Coronary artery (tissue), 2 donors: ENCODE results near the gene MAGI1.

Experiments
- DNase-seq: peaks from one replicate; pipeline ENCODE4 v3.0.0-alpha.2; 2017; ENCODE audit warnings: low spot score
- H3K27ac ChIP-seq, 2 donors: fragments of 200-600 bp; sonication (generic); one replicate each; pipeline ENCODE4 v1.5.1; 2016 to 2019
- H3K4me3 ChIP-seq: fragments of 200-600 bp; sonication (generic); 2 replicates; pipeline ENCODE4 v1.5.1; 2016; ENCODE audit warnings: mild to moderate bottlenecking, moderate library complexity
- CTCF ChIP-seq: fragments of 200-600 bp; sonication (generic); IDR thresholded peaks from one replicate; pipeline ENCODE4 v1.5.1; 2019; ENCODE audit warnings: antibody characterized with exemption

Gene MAGI1

DNA sequence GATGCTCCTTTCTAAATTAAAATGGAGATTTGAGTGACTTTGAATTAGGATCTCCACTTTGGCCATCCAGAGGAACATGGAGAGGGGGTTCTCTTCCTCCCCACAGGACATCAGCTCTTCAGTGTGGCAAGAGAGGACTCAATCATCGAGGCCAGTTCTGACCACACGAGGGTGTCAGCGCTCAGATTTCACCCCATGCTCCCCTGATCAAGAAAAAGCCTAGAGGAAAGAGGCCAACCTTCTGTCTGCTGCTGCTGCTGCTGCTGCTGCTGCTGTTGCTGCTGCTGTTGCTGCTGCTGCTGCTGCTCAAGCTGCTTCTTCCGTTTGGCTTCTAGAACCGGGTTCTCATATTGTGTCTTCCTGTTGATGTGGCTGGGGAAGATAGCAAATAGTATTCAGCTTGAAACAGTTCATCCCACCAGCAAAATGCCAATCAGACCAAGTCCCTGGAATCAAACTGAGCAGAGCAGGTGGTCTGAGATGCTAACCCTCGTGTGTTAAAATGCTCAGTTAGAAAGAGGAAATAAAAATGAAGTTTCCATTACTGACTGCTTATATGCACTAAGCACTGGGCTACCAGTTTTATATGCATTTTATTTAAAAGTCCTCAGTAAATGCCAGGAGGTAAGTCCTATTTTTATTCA lies 599.0 kb downstream of the MAGI1 start:
- Histone ChIP-seq H3K27ac (no peak overlapping the region), H3K4me3 (no peak overlapping the region)
- no peak for DNase-seq
- peak; percentile 20 for TF ChIP-seq CTCF

DNA sequence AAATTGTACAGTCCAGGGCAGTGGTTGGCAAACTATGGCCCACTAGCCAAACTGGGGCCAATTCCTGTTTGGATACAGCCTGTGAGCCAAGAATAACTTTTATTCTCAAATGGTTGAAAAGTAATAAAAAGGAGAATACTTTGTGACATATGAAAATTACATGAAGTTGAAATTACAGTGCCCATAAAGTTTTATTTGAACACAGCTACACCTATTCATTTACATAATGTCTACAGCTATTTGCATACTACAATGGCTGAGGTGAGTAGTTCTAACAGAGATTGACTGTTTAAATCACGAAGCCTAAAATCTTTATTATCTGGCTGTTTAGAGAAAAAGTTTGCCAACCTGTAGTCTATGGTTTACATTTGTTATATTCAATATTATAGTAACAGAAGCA lies 600.1 kb downstream of the MAGI1 start:
- no peak for DNase-seq
- H3K4me3 ChIP-seq, result no peak overlapping the region
- H3K27ac ChIP-seq, result no peak overlapping the region
- TF ChIP-seq CTCF, result no peak

- H3K4me3 ChIP-seq, result no peak overlapping the region
These were observed 600.6 kb downstream of the MAGI1 start for GRCh38 chr3:65438096-65438495.

DNA sequence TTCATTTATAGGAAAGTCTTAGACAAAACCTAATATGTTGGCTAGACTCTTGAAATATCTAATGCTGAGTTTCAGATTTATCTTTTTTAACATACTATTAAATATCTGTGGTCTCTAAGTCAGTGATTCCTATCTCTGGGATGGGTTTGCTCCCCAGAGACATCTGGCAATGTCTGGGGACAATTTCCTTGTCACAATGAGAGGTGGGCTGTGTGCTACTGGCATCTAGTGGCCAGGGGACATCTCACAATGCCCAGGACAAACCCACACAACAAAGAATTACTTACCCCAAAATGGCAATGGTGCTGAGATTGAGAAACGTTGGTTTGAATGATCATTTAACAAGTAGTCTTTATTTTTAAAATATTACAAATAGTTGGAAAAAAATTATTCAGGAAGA lies 602.1 kb downstream of the MAGI1 start:
- Histone ChIP-seq H3K4me3 (no peak overlapping the region), H3K27ac (no peak overlapping the region)
- no peak for TF ChIP-seq CTCF
- DNase-seq, result no peak

More at GRCh38 chr3:65438096-65438495, 600.6 kb downstream of the MAGI1 start:
- TF ChIP-seq CTCF, result no peak
- H3K27ac ChIP-seq, result no peak overlapping the region
- DNase-seq, result no peak

DNA sequence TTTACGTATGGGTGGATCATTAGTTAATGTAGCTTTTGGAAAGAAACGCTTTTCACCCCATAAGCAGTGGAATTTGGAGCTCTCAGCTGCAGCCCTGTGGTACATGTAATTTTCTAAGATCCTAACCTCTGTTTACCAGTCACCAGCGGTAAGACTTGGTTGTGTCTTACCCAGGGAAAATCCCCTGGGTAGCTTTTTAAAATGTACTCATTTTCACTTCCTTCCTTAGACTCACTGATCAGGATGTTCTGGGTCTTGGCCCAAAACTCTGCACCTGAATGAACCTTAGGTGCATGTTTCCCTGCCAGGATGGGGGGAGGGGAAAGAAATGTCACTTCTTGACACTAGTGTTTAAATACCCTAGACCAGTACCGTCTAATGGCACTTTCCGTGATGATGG lies 605.2 kb downstream of the MAGI1 start:
- DNase-seq, result no peak
- no peak overlapping the region for H3K4me3 ChIP-seq
- H3K27ac ChIP-seq, result no peak overlapping the region
- no peak for TF ChIP-seq CTCF

DNA sequence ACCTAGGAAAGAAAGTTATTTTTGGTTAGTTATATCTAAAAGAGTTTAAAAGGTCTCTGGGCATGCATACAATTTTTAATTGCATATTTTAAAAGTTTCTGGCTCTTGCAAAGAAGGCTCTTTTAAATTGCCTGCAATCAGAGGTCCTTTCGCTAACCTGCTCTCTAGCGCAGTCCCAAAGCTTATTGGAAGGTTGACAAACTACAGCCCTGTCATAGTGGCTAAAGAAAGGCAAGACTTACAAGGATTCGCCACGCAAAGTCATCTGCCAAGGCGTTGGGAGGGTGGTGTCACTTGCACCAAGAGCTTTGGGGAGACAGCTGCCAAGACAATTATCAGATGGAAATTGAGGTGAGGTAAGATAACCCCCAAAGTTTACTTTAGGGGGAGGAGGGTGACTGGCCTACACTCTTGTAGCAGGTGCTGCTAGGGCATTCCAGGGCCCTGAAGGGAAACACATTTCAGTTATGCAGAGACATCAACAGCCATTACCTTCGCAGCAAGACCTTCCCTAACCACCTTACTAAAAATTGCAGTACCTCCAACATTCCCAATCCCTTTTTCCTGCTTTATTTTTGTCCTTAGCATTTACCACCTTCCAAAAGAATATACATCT lies 606.2 kb downstream of the MAGI1 start:
- TF ChIP-seq CTCF, result no peak
- no peak overlapping the region for H3K27ac ChIP-seq
- no peak overlapping the region for H3K4me3 ChIP-seq
- no peak for DNase-seq

DNA sequence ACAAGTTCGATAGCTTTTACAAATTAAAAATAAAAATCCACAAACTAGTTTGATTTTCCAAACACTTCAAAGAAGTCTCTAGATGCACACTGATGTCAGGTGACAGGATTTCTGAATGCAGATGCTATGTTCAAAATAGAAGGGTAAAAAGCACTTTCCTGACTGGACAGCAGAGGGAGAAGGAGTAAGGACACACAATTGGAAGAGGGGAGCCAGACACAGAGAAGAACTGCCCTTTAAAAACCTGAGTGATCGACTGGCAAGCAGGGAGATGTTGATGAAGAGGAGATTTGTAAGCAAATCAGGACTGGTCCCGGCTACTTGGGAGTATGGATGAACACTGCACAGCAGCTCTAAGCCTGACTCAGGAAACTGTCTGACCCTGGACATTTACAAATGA lies 612.8 kb downstream of the MAGI1 start:
- TF ChIP-seq CTCF, result no peak
- no peak for DNase-seq
- no peak overlapping the region for H3K27ac ChIP-seq
- no peak overlapping the region for H3K4me3 ChIP-seq
